ENCODE data around the gene TMEM40. TPM values are rescaled to one million over a fixed set of nuclear protein-coding genes. Genes with fewer than 3 reads are reported as not detected.

The TMEM40 gene
- total RNA-seq, 3 donors from 2014 or later: 0.33 to 1.8 TPM; not detected in 1

DNA sequence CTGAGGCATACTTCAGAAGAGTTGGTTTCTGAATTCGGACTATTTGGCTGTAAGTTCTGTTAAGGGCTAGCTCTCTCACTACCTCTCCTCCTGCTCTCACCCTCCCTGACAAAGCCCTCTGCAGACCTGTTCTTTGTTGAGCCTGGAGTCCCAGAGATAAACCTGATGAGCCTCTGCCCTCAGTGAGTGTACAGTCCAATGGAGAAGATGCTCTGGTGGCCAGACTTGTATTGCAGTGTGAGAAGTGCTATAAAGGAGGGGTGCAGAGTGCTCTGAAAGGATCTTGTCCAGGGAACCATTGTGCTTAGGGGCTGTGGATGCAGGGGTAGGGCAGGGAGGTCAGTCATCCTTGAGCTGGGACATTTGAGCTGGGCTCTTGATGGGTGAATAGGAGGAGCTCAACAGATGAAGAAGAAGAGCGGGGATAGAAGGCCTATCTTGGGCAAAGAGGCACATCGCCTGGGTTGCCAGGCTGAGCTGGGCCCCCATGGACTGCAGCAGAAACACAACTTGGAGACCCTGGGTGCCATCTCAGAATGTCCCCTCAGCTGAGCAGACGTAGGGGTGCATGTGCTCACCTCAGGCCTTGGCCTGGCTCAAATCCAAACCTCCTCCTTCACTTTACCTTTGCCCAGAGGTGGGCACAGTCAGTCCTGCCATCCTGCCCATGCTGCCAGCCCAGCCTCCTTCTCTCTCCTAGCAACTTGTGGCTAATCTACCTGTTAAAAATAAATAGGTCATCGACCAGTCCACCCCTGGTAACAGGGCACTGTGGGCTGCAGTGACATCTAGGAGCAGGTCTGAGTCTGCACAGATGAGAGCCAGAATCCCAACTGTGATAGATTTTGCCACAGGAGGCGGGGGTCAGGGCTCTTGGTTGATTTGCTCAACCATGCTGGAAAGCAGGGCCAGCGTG, 40.7 kb upstream of the TMEM40 start:
- H3K36me3 ChIP-seq: no peaks in the 10 kb centered on the region
- intact Hi-C loops (cut with DNase I; ENCODE audit: low total_unique reads): no loop called here
- H3K27ac ChIP-seq: no peak overlapping the region
- TF ChIP-seq POLR2A (IDR thresholded peaks at IDR 0.05) (no peak), POLR2AphosphoS5 (IDR thresholded peaks at IDR 0.05) (no peak)
- TF ChIP-seq, protein P1, sequence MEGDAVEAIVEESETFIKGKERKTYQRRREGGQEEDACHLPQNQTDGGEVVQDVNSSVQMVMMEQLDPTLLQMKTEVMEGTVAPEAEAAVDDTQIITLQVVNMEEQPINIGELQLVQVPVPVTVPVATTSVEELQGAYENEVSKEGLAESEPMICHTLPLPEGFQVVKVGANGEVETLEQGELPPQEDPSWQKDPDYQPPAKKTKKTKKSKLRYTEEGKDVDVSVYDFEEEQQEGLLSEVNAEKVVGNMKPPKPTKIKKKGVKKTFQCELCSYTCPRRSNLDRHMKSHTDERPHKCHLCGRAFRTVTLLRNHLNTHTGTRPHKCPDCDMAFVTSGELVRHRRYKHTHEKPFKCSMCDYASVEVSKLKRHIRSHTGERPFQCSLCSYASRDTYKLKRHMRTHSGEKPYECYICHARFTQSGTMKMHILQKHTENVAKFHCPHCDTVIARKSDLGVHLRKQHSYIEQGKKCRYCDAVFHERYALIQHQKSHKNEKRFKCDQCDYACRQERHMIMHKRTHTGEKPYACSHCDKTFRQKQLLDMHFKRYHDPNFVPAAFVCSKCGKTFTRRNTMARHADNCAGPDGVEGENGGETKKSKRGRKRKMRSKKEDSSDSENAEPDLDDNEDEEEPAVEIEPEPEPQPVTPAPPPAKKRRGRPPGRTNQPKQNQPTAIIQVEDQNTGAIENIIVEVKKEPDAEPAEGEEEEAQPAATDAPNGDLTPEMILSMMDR (IDR thresholded peaks at IDR 0.05): no peak
- no peaks in the 10 kb centered on the region for H3K4me1 ChIP-seq
- DNase-seq (ENCODE audit: low spot score in 2 of 2): no peak
- no peaks in the 10 kb centered on the region for H3K9me3 ChIP-seq
- H3K27me3 ChIP-seq: no peaks in the 10 kb centered on the region
- H3K4me3 ChIP-seq: no peak overlapping the region

DNA sequence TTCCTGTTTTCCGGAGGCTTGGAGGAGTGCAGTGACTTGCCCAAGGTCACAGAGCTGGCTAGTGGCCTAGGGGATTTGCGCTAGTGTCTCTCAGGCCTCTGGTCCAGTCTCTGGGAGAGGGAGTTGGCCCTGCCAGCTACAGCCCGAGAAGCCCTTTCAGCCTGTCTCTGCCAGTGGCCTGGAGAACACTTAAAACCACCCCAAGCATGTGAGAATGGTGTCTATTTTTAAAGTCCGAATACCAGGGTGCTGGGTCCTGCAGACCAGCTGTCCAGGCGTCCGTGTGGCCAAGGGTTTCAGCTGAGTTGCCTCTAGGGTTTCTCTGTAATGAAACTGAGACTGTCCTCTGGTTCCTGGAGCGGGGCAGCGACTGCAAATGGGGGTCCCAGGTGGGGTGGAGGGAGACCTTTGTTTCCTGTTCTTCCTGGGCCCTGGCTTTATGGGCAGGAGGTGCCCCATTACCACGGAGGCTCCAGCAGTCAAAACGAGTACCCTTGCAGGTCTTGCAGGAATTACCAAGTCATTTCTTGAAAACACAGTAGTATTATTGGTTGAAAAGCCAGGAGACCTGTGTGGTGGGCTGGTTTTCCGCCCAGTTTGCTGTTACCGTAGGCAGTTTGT, 39.6 kb upstream of the TMEM40 start:
- H3K4me3 ChIP-seq: no peak overlapping the region
- no peak for TF ChIP-seq POLR2A (IDR thresholded peaks at IDR 0.05)
- TF ChIP-seq POLR2AphosphoS5 (IDR thresholded peaks at IDR 0.05): no peak
- TF ChIP-seq, protein P1 (IDR thresholded peaks at IDR 0.05): no peak
- no peak for DNase-seq (ENCODE audit: low spot score in 2 of 2)
- no peaks in the 10 kb centered on the region for H3K9me3 ChIP-seq
- H3K27me3 ChIP-seq: no peaks in the 10 kb centered on the region
- no peaks in the 10 kb centered on the region for H3K4me1 ChIP-seq
- intact Hi-C loops (cut with DNase I; ENCODE audit: low total_unique reads): no loop called here
- H3K27ac ChIP-seq: no peak overlapping the region
- H3K36me3 ChIP-seq: no peaks in the 10 kb centered on the region

DNA sequence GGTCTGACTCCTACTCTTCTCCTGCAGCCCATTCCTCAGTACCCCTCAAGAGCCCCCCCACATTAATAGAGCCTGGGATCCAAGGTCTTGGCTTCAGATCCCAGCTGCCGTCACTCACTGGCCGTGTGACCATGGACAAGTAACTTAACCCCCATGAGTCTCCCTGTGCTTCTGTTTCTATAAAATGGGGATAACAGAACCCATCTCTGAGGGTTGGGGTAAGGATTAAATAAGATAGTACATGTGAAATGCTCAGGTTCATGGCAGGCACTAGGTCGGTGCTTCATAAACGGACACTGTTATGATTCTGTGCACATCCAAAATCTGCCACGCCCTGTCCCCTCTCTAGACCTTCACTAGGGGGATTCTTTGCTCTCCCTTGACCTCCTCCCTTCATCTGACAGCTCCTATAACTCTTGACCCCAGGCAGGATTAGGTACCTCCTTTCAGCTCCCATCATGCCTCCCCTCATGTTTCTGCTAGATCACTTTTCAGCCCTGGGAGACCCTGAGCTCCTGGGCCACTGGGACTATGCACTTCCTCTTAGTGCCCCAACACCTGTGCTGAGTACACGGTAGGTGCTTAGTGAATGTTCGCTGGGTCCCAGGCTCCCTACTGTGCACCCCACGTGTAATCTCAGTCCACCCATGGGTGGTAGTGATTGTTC, 39.0 kb upstream of the TMEM40 start:
- intact Hi-C loops (cut with DNase I; ENCODE audit: low total_unique reads): no loop called here
- Histone ChIP-seq H3K4me1 (no peaks in the 10 kb centered on the region), H3K36me3 (no peaks in the 10 kb centered on the region), H3K4me3 (no peak overlapping the region), H3K9me3 (no peaks in the 10 kb centered on the region), H3K27me3 (no peaks in the 10 kb centered on the region), H3K27ac (peak overlapping the region; percentile 9 to 82)
- DNase-seq (ENCODE audit: low spot score in 2 of 2): no peak
- TF ChIP-seq POLR2AphosphoS5 (IDR thresholded peaks at IDR 0.05): no peak
- no peak for TF ChIP-seq POLR2A (IDR thresholded peaks at IDR 0.05)
- TF ChIP-seq, protein P1 (IDR thresholded peaks at IDR 0.05): no peak

DNA sequence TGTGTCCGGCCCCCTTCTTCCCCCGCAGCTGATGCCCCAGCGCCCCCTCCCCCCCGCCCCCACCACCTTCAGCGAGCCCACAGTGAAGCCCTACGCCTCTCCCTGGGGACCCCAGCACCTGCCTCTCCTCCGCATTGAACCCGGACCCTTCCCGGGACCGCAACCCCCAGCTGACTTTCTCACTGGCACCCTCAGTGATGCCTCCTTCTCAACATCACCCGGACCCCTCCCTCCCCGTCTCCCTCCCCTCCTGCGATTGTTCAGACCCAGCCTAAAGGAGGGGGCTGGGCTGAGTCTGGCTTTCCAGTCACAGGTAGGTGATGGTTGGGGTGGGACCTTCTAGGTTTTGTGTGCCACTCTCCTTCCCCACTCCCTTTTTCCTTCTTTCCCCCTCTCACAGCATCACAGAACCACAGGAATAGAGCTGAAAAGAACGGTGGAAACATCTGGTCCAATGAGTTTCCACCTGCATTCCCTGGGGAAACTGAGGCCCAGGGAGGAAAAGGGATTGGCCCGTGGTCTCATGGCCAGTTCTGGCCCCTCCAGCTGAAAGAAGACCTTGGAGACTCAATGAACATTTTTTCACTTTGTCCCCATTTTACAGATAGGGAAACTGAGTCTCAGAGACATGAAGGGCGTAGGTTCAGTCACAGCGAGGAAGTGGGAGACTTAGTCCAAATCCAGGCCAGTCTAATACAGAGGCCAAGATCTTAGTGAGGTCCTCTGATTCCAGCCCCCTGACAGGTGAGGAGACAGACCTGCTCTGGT, 38.2 kb upstream of the TMEM40 start:
- Histone ChIP-seq H3K4me3 (peak overlapping the region; percentile 53 to 68 (median 66)), H3K27ac (peak overlapping the region; percentile 80 to 82), H3K36me3 (no peaks in the 10 kb centered on the region), H3K9me3 (no peaks in the 10 kb centered on the region), H3K4me1 (no peaks in the 10 kb centered on the region), H3K27me3 (no peaks in the 10 kb centered on the region)
- intact Hi-C loops (cut with DNase I; ENCODE audit: low total_unique reads): no loop called here
- no peak for DNase-seq (ENCODE audit: low spot score in 2 of 2)
- TF ChIP-seq POLR2AphosphoS5 (IDR thresholded peaks at IDR 0.05): no peak
- no peak for TF ChIP-seq POLR2A (IDR thresholded peaks at IDR 0.05)
